H9 (cell line): Measurements from ENCODE around the gene CYP26A1. TPM values are rescaled to one million over a fixed set of nuclear protein-coding genes. Genes with fewer than 3 reads are reported as not detected.

Experiments used
- DNase-seq: peaks from one replicate; pipeline ENCODE4 v3.0.0-alpha.2; 2017
- H2AFZ ChIP-seq: one replicate; pipeline ENCODE4 v1.6.1; 2013; ENCODE audit warnings: mild to moderate bottlenecking, low read length, control low read depth, moderate library complexity
- H2AK5ac ChIP-seq: 2 replicates; pipeline ENCODE4 v1.6.1; 2013; ENCODE audit warnings: low read length, control low read depth, mixed read lengths; ENCODE audit not compliant: insufficient read length
- H2BK120ac ChIP-seq: one replicate; pipeline ENCODE4 v1.6.1; 2013; ENCODE audit warnings: low read depth, mild to moderate bottlenecking, low read length, control low read depth, inconsistent platforms; ENCODE audit not compliant: poor library complexity, severe bottlenecking
- H2BK12ac ChIP-seq: 2 replicates; pipeline ENCODE4 v1.6.1; 2013; ENCODE audit warnings: low read length, control low read depth, mixed read lengths, low read depth; ENCODE audit not compliant: insufficient read length
- H2BK15ac ChIP-seq: 2 replicates; pipeline ENCODE4 v1.6.1; 2013; ENCODE audit warnings: low read depth, low read length, control low read depth
- H2BK20ac ChIP-seq: one replicate; pipeline ENCODE4 v1.6.1; 2013; ENCODE audit warnings: low read depth, mild to moderate bottlenecking, low read length, control low read depth, inconsistent platforms; ENCODE audit not compliant: poor library complexity, severe bottlenecking
- H2BK5ac ChIP-seq: 2 replicates; pipeline ENCODE4 v1.6.1; 2013; ENCODE audit warnings: low read length, control low read depth, mixed read lengths; ENCODE audit not compliant: insufficient read length
- H3K14ac ChIP-seq: 2 replicates; pipeline ENCODE4 v1.6.1; 2013; ENCODE audit warnings: low read length, control low read depth; ENCODE audit not compliant: insufficient read depth
- H3K18ac ChIP-seq: 2 replicates; pipeline ENCODE4 v1.6.1; 2013; ENCODE audit warnings: low read depth, mild to moderate bottlenecking, mixed read lengths, low read length, control low read depth; ENCODE audit not compliant: insufficient read length
- H3K23ac ChIP-seq: 2 replicates; pipeline ENCODE4 v1.6.1; 2013; ENCODE audit warnings: low read length, control low read depth, mixed read lengths, low read depth; ENCODE audit not compliant: insufficient read length
- H3K23me2 ChIP-seq: 2 replicates; pipeline ENCODE4 v1.6.1; 2013; ENCODE audit warnings: low read depth, mild to moderate bottlenecking, mixed read lengths, low read length, control low read depth; ENCODE audit not compliant: insufficient read length, poor library complexity, severe bottlenecking
- H3K27ac ChIP-seq: 2 replicates; pipeline ENCODE4 v1.5.1; 2013; ENCODE audit warnings: low read length, control low read depth, mixed read lengths, low read depth; ENCODE audit not compliant: insufficient read length
- H3K27me3 ChIP-seq: 2 replicates; pipeline ENCODE4 v1.6.1; 2013; ENCODE audit warnings: low read length, control low read depth, inconsistent platforms; ENCODE audit not compliant: insufficient read depth
- H3K4ac ChIP-seq: 2 replicates; pipeline ENCODE4 v1.6.1; 2013; ENCODE audit warnings: low read depth, mild to moderate bottlenecking, control low read depth, inconsistent platforms, low read length, moderate library complexity
- H3K4me1 ChIP-seq: 2 replicates; pipeline ENCODE4 v1.6.1; 2013; ENCODE audit warnings: low read length, control low read depth, inconsistent platforms; ENCODE audit not compliant: insufficient read depth
- H3K4me2 ChIP-seq: 2 replicates; pipeline ENCODE4 v1.6.1; 2013; ENCODE audit warnings: low read length, control low read depth, mixed read lengths; ENCODE audit not compliant: insufficient read length, insufficient read depth
- H3K56ac ChIP-seq: 2 replicates; pipeline ENCODE4 v1.6.1; 2013; ENCODE audit warnings: low read depth, mild to moderate bottlenecking, mixed read lengths, low read length, control low read depth; ENCODE audit not compliant: insufficient read length
- H3K79me1 ChIP-seq: 2 replicates; pipeline ENCODE4 v1.6.1; 2013; ENCODE audit warnings: low read depth, mild to moderate bottlenecking, moderate library complexity, low read length, control low read depth, inconsistent platforms; ENCODE audit not compliant: insufficient read depth, poor library complexity, severe bottlenecking
- H3K79me2 ChIP-seq: 2 replicates; pipeline ENCODE4 v1.6.1; 2013; ENCODE audit warnings: low read length, control low read depth, inconsistent platforms; ENCODE audit not compliant: insufficient read depth
- H3K9ac ChIP-seq: 2 replicates; pipeline ENCODE4 v1.6.1; 2013; ENCODE audit warnings: low read length, control low read depth, mixed read lengths; ENCODE audit not compliant: insufficient read length; ENCODE audit errors: extremely low read depth
- H3K9me3 ChIP-seq: one replicate; pipeline ENCODE4 v1.6.1; 2013; ENCODE audit warnings: low read depth, low read length, inconsistent platforms; ENCODE audit not compliant: control insufficient read depth
- H3T11ph ChIP-seq: one replicate; pipeline ENCODE4 v1.6.1; 2013; ENCODE audit warnings: mild to moderate bottlenecking, low read length, control low read depth, inconsistent platforms
- H4K20me1 ChIP-seq: one replicate; pipeline ENCODE4 v1.6.1; 2013; ENCODE audit not compliant: control insufficient read depth, insufficient read length, insufficient read depth
- H4K5ac ChIP-seq: 2 replicates; pipeline ENCODE4 v1.6.1; 2013; ENCODE audit warnings: low read depth, mild to moderate bottlenecking, mixed read lengths, low read length, control low read depth; ENCODE audit not compliant: insufficient read length
- H4K8ac ChIP-seq: replicated peaks from 2 replicates; pipeline ENCODE4 v1.6.1; 2013; ENCODE audit warnings: low read length, control low read depth, mixed read lengths, low read depth; ENCODE audit not compliant: insufficient read length
- H4K91ac ChIP-seq: 2 replicates; pipeline ENCODE4 v1.6.1; 2013; ENCODE audit warnings: low read depth, mild to moderate bottlenecking, moderate library complexity, mixed read lengths, low read length, control low read depth; ENCODE audit not compliant: insufficient read length
- H3K27ac Mint-ChIP-seq, 3 experiments: 2 replicates in 2 of 3; 3 replicates in 1 of 3; pipeline ENCODE4 v1.8.0; 2020 to 2021; ENCODE audit warnings: mixed read lengths in 3 of 3, mild to moderate bottlenecking in 1 of 3, moderate library complexity in 1 of 3
- H3K27me3 Mint-ChIP-seq: 2 replicates; pipeline ENCODE4 v1.8.0; 2021; ENCODE audit warnings: low read depth, mild to moderate bottlenecking, moderate library complexity, mixed read lengths
- H3K36me3 Mint-ChIP-seq, 3 experiments: 2 replicates in 2 of 3; 3 replicates in 1 of 3; pipeline ENCODE4 v1.8.0; 2020 to 2021; ENCODE audit warnings: low read depth in 3 of 3, mixed read lengths in 3 of 3; ENCODE audit not compliant: insufficient read depth in 1 of 3
- H3K4me1 Mint-ChIP-seq, 2 experiments: 2 replicates each; pipeline ENCODE4 v1.8.0; 2020; ENCODE audit warnings: mixed read lengths in 2 of 2
- H3K4me3 Mint-ChIP-seq, 2 experiments: 2 replicates in 1 of 2; 3 replicates in 1 of 2; pipeline ENCODE4 v1.8.0; 2020 to 2021; ENCODE audit warnings: mild to moderate bottlenecking in 2 of 2, mixed read lengths in 2 of 2, moderate library complexity in 1 of 2
- H3K9me3 Mint-ChIP-seq, 2 experiments: 2 replicates in 1 of 2; 3 replicates in 1 of 2; pipeline ENCODE4 v1.8.0; 2020; ENCODE audit warnings: mild to moderate bottlenecking in 2 of 2, mixed read lengths in 2 of 2, moderate library complexity in 1 of 2
- total RNA-seq: library from RNA; stranded (reverse); gene quantifications from 2 replicates; pipeline ENCODE4 v1.2.1, GENCODE V29; 2021
- TF ChIP-seq, protein P1 (sequence below): fragments of 200-600 bp; sonication (generic); conservative IDR thresholded peaks from 3 replicates; pipeline ENCODE4 v1.8.0; 2021; ENCODE audit warnings: antibody characterized with exemption, mild to moderate bottlenecking

The CYP26A1 gene
- total RNA-seq, 1 experiment from 2014 or later = 72.1 TPM

DNA sequence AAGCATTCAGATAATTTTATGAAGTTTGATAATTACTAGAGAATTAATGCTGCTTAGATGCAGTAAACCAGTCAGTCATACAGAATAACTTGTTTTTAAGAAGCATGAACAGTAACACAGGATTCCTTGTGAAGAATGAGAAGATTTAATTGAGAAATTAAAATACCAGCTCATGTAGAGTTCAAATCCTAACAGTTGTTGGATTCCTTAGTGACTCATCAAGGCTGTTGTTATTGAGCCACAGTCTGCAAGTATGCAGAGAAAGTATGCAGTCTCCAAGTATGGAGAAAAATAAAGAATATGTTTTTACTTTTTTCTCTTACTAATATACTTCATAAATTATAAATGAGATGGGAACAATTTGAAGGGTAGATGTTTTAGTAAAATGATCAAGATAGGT is 43.3 kb upstream of the CYP26A1 start:
- Histone ChIP-seq H3K9ac (no peak overlapping the region), H3K79me1 (no peaks in the 10 kb centered on the region), H2BK20ac (no peak overlapping the region), H4K5ac (no peak overlapping the region), H3K4me1 (no peaks in the 10 kb centered on the region), H2BK5ac (no peak overlapping the region), H3K27me3 (no peaks in the 10 kb centered on the region), H3K4ac (no peak overlapping the region), H2BK15ac (no peak overlapping the region), H4K20me1 (no peaks in the 10 kb centered on the region), H2BK12ac (no peak overlapping the region), H3T11ph (no peak overlapping the region), H3K14ac (no peak overlapping the region), H3K4me2 (no peak overlapping the region), H3K9me3 (no peaks in the 10 kb centered on the region), H3K23ac (no peak overlapping the region), H3K56ac (no peak overlapping the region), H2BK120ac (no peak overlapping the region), H4K8ac (no peak overlapping the region), H3K27ac (no peak overlapping the region), H3K23me2 (no peaks in the 10 kb centered on the region), H2AFZ (no peak overlapping the region), H2AK5ac (no peak overlapping the region), H3K79me2 (no peaks in the 10 kb centered on the region), H3K18ac (no peak overlapping the region), H4K91ac (no peak overlapping the region)
- TF ChIP-seq, protein P1, sequence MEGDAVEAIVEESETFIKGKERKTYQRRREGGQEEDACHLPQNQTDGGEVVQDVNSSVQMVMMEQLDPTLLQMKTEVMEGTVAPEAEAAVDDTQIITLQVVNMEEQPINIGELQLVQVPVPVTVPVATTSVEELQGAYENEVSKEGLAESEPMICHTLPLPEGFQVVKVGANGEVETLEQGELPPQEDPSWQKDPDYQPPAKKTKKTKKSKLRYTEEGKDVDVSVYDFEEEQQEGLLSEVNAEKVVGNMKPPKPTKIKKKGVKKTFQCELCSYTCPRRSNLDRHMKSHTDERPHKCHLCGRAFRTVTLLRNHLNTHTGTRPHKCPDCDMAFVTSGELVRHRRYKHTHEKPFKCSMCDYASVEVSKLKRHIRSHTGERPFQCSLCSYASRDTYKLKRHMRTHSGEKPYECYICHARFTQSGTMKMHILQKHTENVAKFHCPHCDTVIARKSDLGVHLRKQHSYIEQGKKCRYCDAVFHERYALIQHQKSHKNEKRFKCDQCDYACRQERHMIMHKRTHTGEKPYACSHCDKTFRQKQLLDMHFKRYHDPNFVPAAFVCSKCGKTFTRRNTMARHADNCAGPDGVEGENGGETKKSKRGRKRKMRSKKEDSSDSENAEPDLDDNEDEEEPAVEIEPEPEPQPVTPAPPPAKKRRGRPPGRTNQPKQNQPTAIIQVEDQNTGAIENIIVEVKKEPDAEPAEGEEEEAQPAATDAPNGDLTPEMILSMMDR = no peak
- Mint-ChIP-seq H3K4me3 (no peak overlapping the region), H3K27me3 (no peaks in the 10 kb centered on the region), H3K36me3 (peaks cover 0 to 17% (median 5%) of the 10 kb centered on the region in 3 experiments; a peak in 4 of 7 replicates), H3K27ac (peak overlapping the region in 2 of 3 experiments; percentile 22 to 89; a peak in 3 of 7 replicates), H3K4me1 (peaks cover 29 to 35% of the 10 kb centered on the region in 2 experiments), H3K9me3 (peaks cover 4 to 11% of the 10 kb centered on the region in 2 experiments; a peak in 3 of 5 replicates)
- no peak for DNase-seq
